Measurements from ENCODE around the gene HAS3. TPM values are rescaled to one million over a fixed set of nuclear protein-coding genes. Genes with fewer than 3 reads are reported as not detected.

Gene HAS3
- total and polyA plus RNA-seq, 3 experiments from 2014 or later, result 0.07 to 0.62 (median 0.55) TPM

- no peak overlapping the region for H3K4me3 Mint-ChIP-seq
These were observed 5.9 kb downstream of the HAS3 start for GRCh38 chr16:69111216-69111875.

GRCh38 chr16:69111876-69112230, 6.4 kb downstream of the HAS3 start:
- H3K9me3 Mint-ChIP-seq, result no peaks in the 10 kb centered on the region
- CTCF ChIA-PET, result no interaction called here
- Histone ChIP-seq H3K4me1 (ENCODE audit: insufficient read depth, low read length) (peaks cover 4% of the 10 kb centered on the region), H3K27ac (ENCODE audit: low read depth, low read length) (no peak overlapping the region), H3K36me3 (ENCODE audit: insufficient read depth, low read length) (peaks cover 19% of the 10 kb centered on the region), H3K27me3 (ENCODE audit: insufficient read depth, low read length, poor library complexity, severe bottlenecking) (peaks cover 5% of the 10 kb centered on the region), H3K4me3 (ENCODE audit: low read length) (no peak overlapping the region), H3K9me3 (ENCODE audit: low read length) (no peaks in the 10 kb centered on the region)
- peaks cover 7 to 59% (median 7%) of the 10 kb centered on the region in 3 donors for H3K36me3 Mint-ChIP-seq
- no peak for DNase-seq
- peaks cover 17% of the 10 kb centered on the region in 2 donors for H3K27me3 Mint-ChIP-seq
- H3K4me3 Mint-ChIP-seq, result no peak overlapping the region
- H3K27ac Mint-ChIP-seq, result no peak overlapping the region
- POLR2A ChIA-PET, result no interaction called here
- peaks cover 5 to 17% (median 7%) of the 10 kb centered on the region in 3 donors for H3K4me1 Mint-ChIP-seq

More at GRCh38 chr16:69111216-69111875, 5.9 kb downstream of the HAS3 start:
- POLR2A ChIA-PET, result interaction anchor here (0.7 kb wide), 1 partner anchor 105 kb away, joined by 4 read pairs; no protein-coding TSS in a partner anchor
- H3K36me3 Mint-ChIP-seq, result peaks cover 7 to 55% (median 7%) of the 10 kb centered on the region in 3 donors
- H3K27me3 Mint-ChIP-seq, result peaks cover 19 to 20% of the 10 kb centered on the region in 2 donors
- CTCF ChIA-PET, result no interaction called here
- Histone ChIP-seq H3K36me3 (ENCODE audit: insufficient read depth, low read length) (peaks cover 17% of the 10 kb centered on the region), H3K4me3 (ENCODE audit: low read length) (no peak overlapping the region), H3K27ac (ENCODE audit: low read depth, low read length) (no peak overlapping the region), H3K4me1 (ENCODE audit: insufficient read depth, low read length) (peaks cover 9% of the 10 kb centered on the region), H3K9me3 (ENCODE audit: low read length) (no peaks in the 10 kb centered on the region), H3K27me3 (ENCODE audit: insufficient read depth, low read length, poor library complexity, severe bottlenecking) (peaks cover 8% of the 10 kb centered on the region)
- peaks cover 5 to 19% (median 9%) of the 10 kb centered on the region in 3 donors for H3K4me1 Mint-ChIP-seq
- DNase-seq, result no peak
- H3K9me3 Mint-ChIP-seq, result no peaks in the 10 kb centered on the region
- no peak overlapping the region for H3K27ac Mint-ChIP-seq

- no peaks in the 10 kb centered on the region for H3K9me3 Mint-ChIP-seq
- H3K27me3 Mint-ChIP-seq, result peaks cover 12% of the 10 kb centered on the region in 2 donors
- ChIA-PET POLR2A (no interaction called here), CTCF (interaction anchor here (0.6 to 1.0 kb wide), 2 partner anchors 9 to 17 kb away, joined by 3 read pairs; no protein-coding TSS in a partner anchor)
- Histone ChIP-seq H3K27ac (ENCODE audit: low read depth, low read length) (no peak overlapping the region), H3K36me3 (ENCODE audit: insufficient read depth, low read length) (peaks cover 19% of the 10 kb centered on the region), H3K4me3 (ENCODE audit: low read length) (no peak overlapping the region), H3K27me3 (ENCODE audit: insufficient read depth, low read length, poor library complexity, severe bottlenecking) (no peaks in the 10 kb centered on the region), H3K4me1 (ENCODE audit: insufficient read depth, low read length) (no peaks in the 10 kb centered on the region), H3K9me3 (ENCODE audit: low read length) (no peaks in the 10 kb centered on the region)
- no peak overlapping the region for H3K4me3 Mint-ChIP-seq
- peak in 2 of 5 donors; percentile 16 to 54 for DNase-seq
- H3K4me1 Mint-ChIP-seq, result peaks cover 2 to 12% (median 5%) of the 10 kb centered on the region in 3 donors
- H3K27ac Mint-ChIP-seq, result no peak overlapping the region
- peaks cover 7 to 64% (median 7%) of the 10 kb centered on the region in 3 donors for H3K36me3 Mint-ChIP-seq
These were observed 7.1 kb downstream of the HAS3 start for GRCh38 chr16:69112285-69113129.

- H3K4me1 Mint-ChIP-seq, result peaks cover 4 to 12% (median 7%) of the 10 kb centered on the region in 3 donors
- Histone ChIP-seq H3K27me3 (ENCODE audit: insufficient read depth, low read length, poor library complexity, severe bottlenecking) (no peaks in the 10 kb centered on the region), H3K9me3 (ENCODE audit: low read length) (no peaks in the 10 kb centered on the region), H3K4me3 (ENCODE audit: low read length) (no peak overlapping the region), H3K27ac (ENCODE audit: low read depth, low read length) (no peak overlapping the region), H3K4me1 (ENCODE audit: insufficient read depth, low read length) (no peaks in the 10 kb centered on the region), H3K36me3 (ENCODE audit: insufficient read depth, low read length) (peaks cover 26% of the 10 kb centered on the region)
- H3K4me3 Mint-ChIP-seq, result no peak overlapping the region
- ChIA-PET POLR2A (no interaction called here), CTCF (interaction anchor here (1.0 to 1.2 kb wide), 3 partner anchors 8 to 16 kb away, joined by 3 to 12 read pairs (median 3); no protein-coding TSS in a partner anchor)
- peaks cover 7 to 8% of the 10 kb centered on the region in 2 donors for H3K27me3 Mint-ChIP-seq
- DNase-seq, result no peak
- H3K36me3 Mint-ChIP-seq, result peaks cover 7 to 72% (median 11%) of the 10 kb centered on the region in 3 donors
- peak overlapping the region in 1 of 8 donors; percentile 50 for H3K27ac Mint-ChIP-seq
- no peaks in the 10 kb centered on the region for H3K9me3 Mint-ChIP-seq
These were observed 7.8 kb downstream of the HAS3 start for GRCh38 chr16:69113216-69113615.

GRCh38 chr16:69114346-69114975, 9.0 kb downstream of the HAS3 start:
- H3K4me3 ChIP-seq (ENCODE audit: low read length), result no peak overlapping the region
- peak overlapping the region in 1 of 8 donors; percentile 65 for H3K27ac Mint-ChIP-seq
- H3K4me1 ChIP-seq (ENCODE audit: insufficient read depth, low read length), result no peaks in the 10 kb centered on the region
- no peak overlapping the region for H3K27ac ChIP-seq (ENCODE audit: low read depth, low read length)
- H3K9me3 Mint-ChIP-seq, result no peaks in the 10 kb centered on the region
- peaks cover 4 to 16% (median 8%) of the 10 kb centered on the region in 3 donors for H3K4me1 Mint-ChIP-seq
- ChIA-PET POLR2A (interaction anchor here (0.5 kb wide), 1 partner anchor 96 kb away, joined by 3 read pairs; no protein-coding TSS in a partner anchor), CTCF (interaction anchor here (1.2 to 2.0 kb wide), 2 partner anchors 10 kb away, joined by 7 to 12 read pairs; no protein-coding TSS in a partner anchor)
- peaks cover 31% of the 10 kb centered on the region for H3K36me3 ChIP-seq (ENCODE audit: insufficient read depth, low read length)
- peaks cover 7 to 77% (median 10%) of the 10 kb centered on the region in 3 donors for H3K36me3 Mint-ChIP-seq
- H3K4me3 Mint-ChIP-seq, result no peak overlapping the region
- no peaks in the 10 kb centered on the region for H3K27me3 ChIP-seq (ENCODE audit: insufficient read depth, low read length, poor library complexity, severe bottlenecking)
- no peaks in the 10 kb centered on the region for H3K9me3 ChIP-seq (ENCODE audit: low read length)
- DNase-seq, result no peak
- H3K27me3 Mint-ChIP-seq, result peaks cover 2% of the 10 kb centered on the region in 2 donors

- CTCF ChIA-PET, result interaction anchor here (2.0 kb wide), 1 partner anchor 9 kb away, joined by 7 read pairs; no protein-coding TSS in a partner anchor
- H3K9me3 Mint-ChIP-seq, result no peaks in the 10 kb centered on the region
- no peak overlapping the region for H3K27ac ChIP-seq (ENCODE audit: low read depth, low read length)
- H3K4me3 ChIP-seq (ENCODE audit: low read length), result no peak overlapping the region
- H3K4me1 Mint-ChIP-seq, result peaks cover 4 to 16% (median 8%) of the 10 kb centered on the region in 3 donors
- POLR2A ChIA-PET, result interaction anchor here (0.5 kb wide), 1 partner anchor 95 kb away, joined by 3 read pairs; no protein-coding TSS in a partner anchor
- peaks cover 35% of the 10 kb centered on the region for H3K36me3 ChIP-seq (ENCODE audit: insufficient read depth, low read length)
- DNase-seq, result no peak
- H3K4me1 ChIP-seq (ENCODE audit: insufficient read depth, low read length), result no peaks in the 10 kb centered on the region
- H3K4me3 Mint-ChIP-seq, result no peak overlapping the region
- peak overlapping the region in 1 of 8 donors; percentile 33 for H3K27ac Mint-ChIP-seq
- peaks cover 0 to 2% of the 10 kb centered on the region in 2 donors for H3K27me3 Mint-ChIP-seq
- no peaks in the 10 kb centered on the region for H3K9me3 ChIP-seq (ENCODE audit: low read length)
- H3K36me3 Mint-ChIP-seq, result peaks cover 7 to 76% (median 7%) of the 10 kb centered on the region in 3 donors
- H3K27me3 ChIP-seq (ENCODE audit: insufficient read depth, low read length, poor library complexity, severe bottlenecking), result no peaks in the 10 kb centered on the region
These were observed 9.5 kb downstream of the HAS3 start for GRCh38 chr16:69114976-69115355.

- no peak for DNase-seq
- Mint-ChIP-seq H3K36me3 (peaks cover 6 to 79% (median 8%) of the 10 kb centered on the region in 3 donors), H3K27ac (no peak overlapping the region), H3K4me1 (peaks cover 4 to 16% (median 8%) of the 10 kb centered on the region in 3 donors), H3K9me3 (no peaks in the 10 kb centered on the region), H3K27me3 (peaks cover 0 to 2% of the 10 kb centered on the region in 2 donors), H3K4me3 (no peak overlapping the region)
- no peak overlapping the region for H3K27ac ChIP-seq (ENCODE audit: low read depth, low read length)
- no peak overlapping the region for H3K4me3 ChIP-seq (ENCODE audit: low read length)
- ChIA-PET CTCF (interaction anchor here (2.0 kb wide), 1 partner anchor 9 kb away, joined by 7 read pairs; no protein-coding TSS in a partner anchor), POLR2A (no interaction called here)
- H3K36me3 ChIP-seq (ENCODE audit: insufficient read depth, low read length), result peaks cover 38% of the 10 kb centered on the region
- no peaks in the 10 kb centered on the region for H3K9me3 ChIP-seq (ENCODE audit: low read length)
- no peaks in the 10 kb centered on the region for H3K4me1 ChIP-seq (ENCODE audit: insufficient read depth, low read length)
- no peaks in the 10 kb centered on the region for H3K27me3 ChIP-seq (ENCODE audit: insufficient read depth, low read length, poor library complexity, severe bottlenecking)
These were observed 9.9 kb downstream of the HAS3 start for GRCh38 chr16:69115361-69115760.

All from CD8-positive, alpha-beta memory T cell (primary cell).